ENCODE results near the gene CLMN. TPM values are rescaled to one million over a fixed set of nuclear protein-coding genes. Genes with fewer than 3 reads are reported as not detected.

The CLMN gene
- total and polyA plus RNA-seq, 2 of the 13 experiments (the other 11 are each of a cell fraction or from before 2014, with no cell fraction given) = 15.1 to 16.7 TPM

GRCh38 chr14:95157327-95158189 is 162.2 kb downstream of the CLMN start, which contains the start of gene DICER1 (continued):
- TF ChIP-seq GMEB1 (CRISPR knock-in tag; IDR thresholded peaks at IDR 0.05; ENCODE audit: borderline replicate concordance) (peak; percentile 78), ZNF281 (CRISPR knock-in tag; IDR thresholded peaks at IDR 0.05; ENCODE audit: borderline replicate concordance) (peak; percentile 16; the same call in 1 of the 2 replicates), DRAP1 (CRISPR knock-in tag; IDR thresholded peaks at IDR 0.05) (peak; percentile 61; the same call in 1 of the 2 replicates), THAP7 (CRISPR knock-in tag; IDR thresholded peaks at IDR 0.05) (0 out of 2 replicates have a peak, but pooled peaks have one; percentile 70), PLRG1 (conservative IDR thresholded peaks at IDR 0.05) (no peak), ZNF740 (CRISPR knock-in tag; IDR thresholded peaks at IDR 0.05) (peak; percentile 61; the same call in 1 of the 2 replicates), MYPOP (CRISPR knock-in tag; IDR thresholded peaks at IDR 0.05) (peak; percentile 85), ZMAT3 (CRISPR knock-in tag; conservative IDR thresholded peaks at IDR 0.05) (peak; percentile 91; the same call in 1 of the 2 replicates), ZNF549 (CRISPR knock-in tag; IDR thresholded peaks at IDR 0.05) (0 out of 2 replicates have a peak, but pooled peaks have one; percentile 15), ZNF260 (CRISPR knock-in tag; IDR thresholded peaks at IDR 0.05; ENCODE audit: borderline replicate concordance, low read depth) (no peak), ZNF768 (CRISPR knock-in tag; IDR thresholded peaks at IDR 0.05) (peak; percentile 41; the same call in 1 of the 2 replicates), ARNT2 (CRISPR knock-in tag; IDR thresholded peaks at IDR 0.05; ENCODE audit: low read depth) (peak; percentile 58), ZNF362 (CRISPR knock-in tag; IDR thresholded peaks at IDR 0.05; ENCODE audit: borderline replicate concordance) (0 out of 2 replicates have a peak, but pooled peaks have one; percentile 16), XRCC5 (optimal IDR thresholded peaks at IDR 0.05; ENCODE audit: low read length) (peak; percentile 92), RBAK (CRISPR knock-in tag; IDR thresholded peaks at IDR 0.05) (no peak), CBX5 (CRISPR knock-in tag; IDR thresholded peaks at IDR 0.05; ENCODE audit: borderline replicate concordance) (peak; percentile 17; the same call in 1 of the 2 replicates), HDAC1 (CRISPR knock-in tag; IDR thresholded peaks at IDR 0.05) (peak; percentile 65), LCORL (IDR thresholded peaks at IDR 0.05) (peak; percentile 70; the same call in 1 of the 2 replicates), LCORL (CRISPR knock-in tag; IDR thresholded peaks at IDR 0.05) (peak; percentile 64; the same call in 1 of the 2 replicates), NFYC (CRISPR knock-in tag; IDR thresholded peaks at IDR 0.05) (peak; percentile 96)

Data from HepG2 (cell line).